Mucosa of descending colon (tissue), 3 donors: ENCODE data around the gene ATP8A2. TPM values are rescaled to one million over a fixed set of nuclear protein-coding genes. Genes with fewer than 3 reads are reported as not detected.

Source experiments
- ATAC-seq: fragments of 200-7000 bp; cut with Tn5 transposase; one replicate; pipeline ENCODE4 v1.9.1; 2020; ENCODE audit warnings: mild to moderate bottlenecking, moderate library complexity
- DNase-seq, 3 donors: peaks; one replicate each; pipeline ENCODE4 v3.0.0-alpha.2; 2020
- H3K36me3 ChIP-seq: fragments of 200-600 bp; one replicate; pipeline ENCODE4 v1.8.0; 2021; ENCODE audit warnings: low read depth, mild to moderate bottlenecking
- H3K4me1 ChIP-seq: fragments of 200-600 bp; one replicate; pipeline ENCODE4 v1.8.0; 2021; ENCODE audit warnings: low read depth, mild to moderate bottlenecking
- H3K4me3 ChIP-seq: fragments of 200-600 bp; one replicate; pipeline ENCODE4 v1.8.0; 2021; ENCODE audit warnings: mild to moderate bottlenecking
- H3K9me3 ChIP-seq: fragments of 200-600 bp; one replicate; pipeline ENCODE4 v1.8.0; 2021; ENCODE audit warnings: mild to moderate bottlenecking
- intact Hi-C, 2 donors: fragments of 100-400 bp; cut with DNase I in 1 of 2; cut with micrococcal nuclease in 1 of 2; formaldehyde crosslinking; loops; one replicate each; pipeline versions ENCODE4 v1.11.0 to v1.11.1; 2022; cut with DNase I, micrococcal nuclease
- total RNA-seq, 3 donors: library from RNA; stranded (reverse); fragmentation: NEBNext Ultra II Directional in 2 of 3; extraction: Animal tissue kit (Norgen Biotek cat#: 25700) in 2 of 3; gene quantifications; one replicate each; pipeline versions ENCODE4 v1.2.1 to v1.2.4, GENCODE V29; 2021 to 2023
- TF ChIP-seq, protein P1 (sequence below): fragments of 200-600 bp; IDR thresholded peaks from one replicate; pipeline ENCODE4 v1.8.0; 2022; ENCODE audit warnings: antibody characterized with exemption, mild to moderate bottlenecking
- donor health status: DM: no; HTN: no; CAD: no; lungs with moderate emphysema.
- donor health status: DM: no; HTN: no; CAD: no.
- donor health status: DM: no; HTN: yes; CAD: no.

Gene ATP8A2
- total RNA-seq, 3 donors from 2014 or later = 0.22 to 3.6 (median 0.41) TPM

DNA sequence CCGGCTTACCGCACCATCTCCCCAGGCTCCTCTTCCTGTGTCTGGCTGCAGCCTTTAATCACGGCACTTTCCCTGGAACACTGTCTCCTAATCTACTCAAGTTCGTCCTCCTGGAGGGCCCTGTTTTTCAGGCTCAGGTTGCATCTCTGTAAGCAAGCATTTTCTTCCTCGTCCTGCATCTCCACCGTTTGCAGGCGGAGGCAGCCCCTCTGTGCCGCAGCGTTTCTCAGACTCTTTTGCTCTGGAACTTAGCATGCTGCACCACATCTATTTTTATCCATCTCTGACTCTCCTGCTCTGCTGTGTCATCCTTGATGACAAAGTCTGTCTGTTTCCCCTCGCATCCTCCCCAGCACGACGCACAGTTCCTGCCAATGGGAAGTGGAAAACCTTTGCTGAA lies 117.5 kb downstream of the ATP8A2 start:
- TF ChIP-seq, protein P1, sequence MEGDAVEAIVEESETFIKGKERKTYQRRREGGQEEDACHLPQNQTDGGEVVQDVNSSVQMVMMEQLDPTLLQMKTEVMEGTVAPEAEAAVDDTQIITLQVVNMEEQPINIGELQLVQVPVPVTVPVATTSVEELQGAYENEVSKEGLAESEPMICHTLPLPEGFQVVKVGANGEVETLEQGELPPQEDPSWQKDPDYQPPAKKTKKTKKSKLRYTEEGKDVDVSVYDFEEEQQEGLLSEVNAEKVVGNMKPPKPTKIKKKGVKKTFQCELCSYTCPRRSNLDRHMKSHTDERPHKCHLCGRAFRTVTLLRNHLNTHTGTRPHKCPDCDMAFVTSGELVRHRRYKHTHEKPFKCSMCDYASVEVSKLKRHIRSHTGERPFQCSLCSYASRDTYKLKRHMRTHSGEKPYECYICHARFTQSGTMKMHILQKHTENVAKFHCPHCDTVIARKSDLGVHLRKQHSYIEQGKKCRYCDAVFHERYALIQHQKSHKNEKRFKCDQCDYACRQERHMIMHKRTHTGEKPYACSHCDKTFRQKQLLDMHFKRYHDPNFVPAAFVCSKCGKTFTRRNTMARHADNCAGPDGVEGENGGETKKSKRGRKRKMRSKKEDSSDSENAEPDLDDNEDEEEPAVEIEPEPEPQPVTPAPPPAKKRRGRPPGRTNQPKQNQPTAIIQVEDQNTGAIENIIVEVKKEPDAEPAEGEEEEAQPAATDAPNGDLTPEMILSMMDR = no peak
- no peak for ATAC-seq
- intact Hi-C loops = no loop called here
- no peak for DNase-seq
- Histone ChIP-seq H3K4me3 (no peak overlapping the region), H3K4me1 (no peaks in the 10 kb centered on the region), H3K9me3 (no peaks in the 10 kb centered on the region), H3K36me3 (no peaks in the 10 kb centered on the region)

DNA sequence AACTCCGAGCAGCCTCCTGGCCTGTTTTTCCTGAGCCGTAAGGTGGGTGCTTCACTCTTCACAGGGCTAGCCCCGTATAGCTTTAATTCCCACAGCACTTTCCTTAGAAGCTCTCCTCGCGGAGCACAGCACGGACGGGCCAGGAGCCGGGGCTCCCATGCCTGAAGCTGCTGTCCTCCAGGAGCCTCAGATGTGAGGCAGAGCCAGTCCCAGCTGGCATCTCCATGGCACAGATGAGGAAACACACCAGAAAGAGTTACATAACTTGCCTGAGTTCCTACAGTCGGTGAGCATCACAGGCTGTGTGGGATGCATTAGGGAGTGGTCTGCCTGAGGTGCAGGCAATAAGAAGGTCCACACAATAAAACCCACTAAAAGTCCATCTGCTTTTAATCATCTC lies 118.5 kb downstream of the ATP8A2 start:
- H3K36me3 ChIP-seq = no peaks in the 10 kb centered on the region
- ATAC-seq (no peak), DNase-seq (no peak)
- no peak overlapping the region for H3K4me3 ChIP-seq
- intact Hi-C loops = no loop called here
- TF ChIP-seq, protein P1 = no peak
- no peaks in the 10 kb centered on the region for H3K9me3 ChIP-seq
- H3K4me1 ChIP-seq = no peaks in the 10 kb centered on the region

DNA sequence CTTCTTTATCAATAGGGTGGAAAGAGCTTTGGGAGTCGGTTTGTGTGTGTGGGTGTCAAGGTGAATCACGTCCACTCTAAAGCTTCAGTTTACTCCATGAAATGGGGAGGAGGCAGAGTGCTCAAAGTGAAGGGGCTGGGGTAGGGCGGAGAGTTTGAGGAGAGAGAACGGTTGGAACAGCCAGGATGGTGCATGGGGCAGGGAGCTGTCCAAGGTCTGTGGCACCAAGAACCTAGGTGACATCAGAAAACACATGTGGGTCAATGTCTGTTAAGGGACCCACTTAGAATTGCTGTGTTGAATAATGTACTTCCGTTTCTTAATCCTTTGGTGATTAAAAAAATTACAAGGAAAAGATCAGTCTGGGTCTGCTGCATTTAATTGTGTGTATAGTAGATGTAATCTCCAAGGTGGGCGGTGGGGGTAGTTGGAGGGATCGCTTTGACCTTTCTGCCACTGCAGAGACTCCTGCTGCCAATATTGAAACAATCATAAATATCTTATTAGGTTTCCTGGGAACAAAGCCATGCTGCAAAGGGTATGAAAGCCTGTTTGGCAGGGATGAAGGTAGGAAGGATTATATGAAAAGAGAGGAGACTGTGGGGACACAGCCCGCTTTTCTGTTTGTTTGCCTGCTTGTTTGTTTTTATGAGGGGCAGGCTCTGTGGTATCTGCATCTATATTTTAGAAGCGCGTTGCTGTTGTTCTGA lies 122.3 kb downstream of the ATP8A2 start:
- Histone ChIP-seq H3K4me1 (no peaks in the 10 kb centered on the region), H3K36me3 (no peaks in the 10 kb centered on the region), H3K4me3 (no peak overlapping the region), H3K9me3 (no peaks in the 10 kb centered on the region)
- DNase-seq (no peak), ATAC-seq (no peak)
- TF ChIP-seq, protein P1 = no peak
- intact Hi-C loops = no loop called here

DNA sequence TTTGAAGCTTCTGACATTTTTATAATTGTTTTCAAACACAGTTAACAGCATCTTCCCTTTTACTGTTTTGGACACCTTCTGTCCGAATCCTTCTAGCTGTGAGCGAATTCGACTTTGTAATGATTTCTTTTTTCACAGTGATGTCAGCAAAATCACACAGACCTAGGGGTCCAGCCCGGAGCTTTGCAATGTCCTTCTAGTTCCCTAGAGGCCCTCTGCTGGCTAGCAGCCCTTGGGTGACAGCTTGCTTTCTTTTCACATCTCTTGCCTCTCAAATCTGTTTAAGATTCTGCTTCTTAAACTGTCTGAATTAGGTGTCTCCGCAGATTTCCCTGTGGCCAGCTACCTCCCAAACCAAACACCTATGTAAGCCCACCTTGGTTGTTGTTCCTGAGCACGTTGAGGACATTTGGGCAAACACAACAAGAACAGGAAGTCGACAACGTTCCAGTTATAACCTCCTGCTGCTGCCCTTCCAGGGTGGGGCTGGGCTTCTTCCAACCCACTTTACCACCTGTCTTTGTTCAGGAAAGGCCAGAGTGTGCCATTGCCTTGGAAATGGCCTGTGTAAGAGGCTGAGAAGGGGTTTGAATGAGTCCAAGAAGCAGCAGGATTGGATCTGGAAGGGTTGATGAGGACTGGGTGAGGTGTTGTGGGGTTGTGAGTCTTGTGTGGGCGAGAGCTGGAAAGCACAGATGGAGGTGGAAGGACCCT lies 123.1 kb downstream of the ATP8A2 start:
- no peaks in the 10 kb centered on the region for H3K36me3 ChIP-seq
- no peaks in the 10 kb centered on the region for H3K9me3 ChIP-seq
- no peaks in the 10 kb centered on the region for H3K4me1 ChIP-seq
- DNase-seq = no peak
- ATAC-seq = no peak
- no peak overlapping the region for H3K4me3 ChIP-seq
- TF ChIP-seq, protein P1 = no peak
- intact Hi-C loops = no loop called here

DNA sequence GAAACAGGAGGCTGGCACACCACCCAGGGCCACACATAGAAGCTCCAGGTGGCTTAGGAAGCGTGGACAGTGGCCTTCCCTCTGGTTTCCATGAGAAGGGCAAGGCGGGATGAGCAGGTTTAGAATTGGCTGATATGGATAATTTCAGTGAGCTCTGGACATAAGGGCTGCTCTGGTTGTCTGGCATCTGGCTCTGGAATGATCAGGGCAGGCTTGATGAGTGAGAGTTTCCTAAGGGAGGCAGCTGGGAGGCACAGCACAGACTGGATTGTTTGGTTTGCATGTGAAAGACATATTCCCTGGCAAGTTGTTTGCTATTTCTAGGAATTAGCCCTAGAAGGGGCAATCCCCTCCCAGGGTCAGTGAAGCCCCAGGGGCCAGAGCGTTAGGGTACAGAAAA lies 129.5 kb downstream of the ATP8A2 start:
- Histone ChIP-seq H3K4me1 (no peaks in the 10 kb centered on the region), H3K4me3 (no peak overlapping the region), H3K36me3 (no peaks in the 10 kb centered on the region), H3K9me3 (no peaks in the 10 kb centered on the region)
- intact Hi-C loops = no loop called here
- TF ChIP-seq, protein P1 = no peak
- ATAC-seq (no peak), DNase-seq (no peak)
